Neutrophil (primary cell): ENCODE data around the gene VWDE.

Experiments
- H3K27ac ChIP-seq: fragments of 200-600 bp; sonication (generic); 2 replicates; pipeline ENCODE4 v1.5.1; 2016; ENCODE audit warnings: mild to moderate bottlenecking, moderate library complexity
- H3K27me3 ChIP-seq: fragments of 200-600 bp; sonication (generic); 2 replicates; pipeline ENCODE4 v1.6.0; 2016; ENCODE audit warnings: mild to moderate bottlenecking
- H3K36me3 ChIP-seq: fragments of 200-600 bp; sonication (generic); 2 replicates; pipeline ENCODE4 v1.5.1; 2017
- H3K4me1 ChIP-seq, 2 experiments: fragments of 200-600 bp in 1 of 2; sonication (generic) in 1 of 2; 1 replicate in 1 of 2; 2 replicates in 1 of 2; pipeline versions ENCODE4 v1.5.1 to v1.6.1; 2013 to 2016; ENCODE audit warnings: low read depth in 1 of 2, low read length in 1 of 2, mild to moderate bottlenecking in 1 of 2, moderate library complexity in 1 of 2; ENCODE audit not compliant: control insufficient read depth in 1 of 2, insufficient read depth in 1 of 2
- H3K4me3 ChIP-seq, 2 experiments: fragments of 200-600 bp in 1 of 2; sonication (generic) in 1 of 2; 1 replicate in 1 of 2; 2 replicates in 1 of 2; pipeline ENCODE4 v1.5.1; 2013 to 2016; ENCODE audit warnings: low read depth in 1 of 2, low read length in 1 of 2, mild to moderate bottlenecking in 1 of 2, moderate library complexity in 1 of 2
- H3K9me3 ChIP-seq: fragments of 200-600 bp; sonication (generic); 2 replicates; pipeline ENCODE4 v1.5.1; 2016
- CTCF ChIP-seq: fragments of 200-600 bp; sonication (generic); IDR thresholded peaks from 2 replicates; pipeline ENCODE4 v1.5.1; 2016; ENCODE audit warnings: antibody characterized with exemption

The VWDE gene

GRCh38 chr7:12289996-12290395, 113.7 kb downstream of the VWDE start:
- H3K9me3 ChIP-seq, result no peaks in the 10 kb centered on the region
- H3K36me3 ChIP-seq, result no peaks in the 10 kb centered on the region
- no peaks in the 10 kb centered on the region for H3K27me3 ChIP-seq
- no peak overlapping the region for H3K27ac ChIP-seq
- H3K4me1 ChIP-seq, result no peaks in the 10 kb centered on the region
- TF ChIP-seq CTCF, result no peak
- no peak overlapping the region for H3K4me3 ChIP-seq

GRCh38 chr7:12287901-12288300, 115.8 kb downstream of the VWDE start:
- Histone ChIP-seq H3K27ac (no peak overlapping the region), H3K27me3 (no peaks in the 10 kb centered on the region), H3K36me3 (no peaks in the 10 kb centered on the region), H3K4me1 (no peaks in the 10 kb centered on the region), H3K4me3 (no peak overlapping the region), H3K9me3 (no peaks in the 10 kb centered on the region)
- TF ChIP-seq CTCF, result no peak

- Histone ChIP-seq H3K27me3 (no peaks in the 10 kb centered on the region), H3K36me3 (no peaks in the 10 kb centered on the region), H3K4me3 (no peak overlapping the region), H3K4me1 (no peaks in the 10 kb centered on the region), H3K9me3 (no peaks in the 10 kb centered on the region), H3K27ac (no peak overlapping the region)
- no peak for TF ChIP-seq CTCF
Measured at GRCh38 chr7:12281038-12281437, 122.6 kb downstream of the VWDE start.
